SW480 (cell line): Measurements from ENCODE around the gene IRGC.
"Not testable (repeated sequence)": the region's sequence is repeated elsewhere in the genome, so short reads cannot be mapped to it uniquely, and the experiment has no call there.

Experiments used
- DNase-seq: peaks from one replicate; pipeline ENCODE4 v3.0.0-alpha.2; 2016; ENCODE audit warnings: low spot score

IRGC gene

DNA sequence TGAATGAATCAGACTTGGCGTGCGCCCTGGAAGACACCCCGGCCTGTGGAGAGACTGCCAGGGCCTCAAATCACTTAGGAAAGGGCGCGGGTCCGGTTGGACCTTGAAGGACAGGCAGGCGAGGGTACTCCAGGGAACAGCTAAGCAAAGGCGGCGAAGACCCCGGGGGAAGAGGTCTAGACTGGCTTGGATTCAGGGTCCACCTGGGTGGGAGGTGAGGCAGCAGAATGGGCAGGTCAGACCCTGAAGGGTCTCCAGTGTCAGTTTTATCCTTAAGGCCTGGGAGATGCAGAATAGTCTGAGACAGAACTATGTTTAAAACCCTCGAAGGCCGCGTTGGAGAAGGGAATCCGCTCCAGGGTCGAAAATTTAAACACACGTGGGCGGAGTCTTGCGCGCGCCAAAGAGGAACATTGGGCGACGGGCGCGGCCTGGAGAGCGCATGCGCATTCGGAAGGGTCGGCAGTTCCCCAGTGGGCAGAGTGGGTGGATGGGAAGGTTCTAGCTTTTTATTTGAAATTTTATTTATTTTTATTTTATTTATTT is 39.5 kb downstream of the IRGC start:
- DNase-seq: peak; percentile 87

DNA sequence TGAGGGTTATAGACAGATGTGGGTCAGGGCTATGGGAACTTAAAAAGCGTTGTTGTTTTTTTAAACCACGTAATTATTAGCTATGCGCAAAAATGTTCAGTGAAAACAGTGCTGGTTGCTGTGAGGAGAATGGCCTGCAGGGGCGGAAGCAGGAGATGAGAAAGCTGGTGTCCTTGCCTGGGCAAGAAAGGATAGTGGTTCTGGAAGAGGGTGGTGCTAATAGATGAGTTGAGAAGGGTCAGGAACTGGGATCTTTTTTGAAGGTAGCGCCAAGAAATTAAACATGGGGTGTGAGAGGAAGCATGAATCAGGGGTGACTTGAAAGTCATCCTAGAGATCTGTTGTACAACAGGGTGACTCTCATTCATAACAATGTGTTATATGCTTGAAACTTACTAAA is 43.6 kb downstream of the IRGC start:
- DNase-seq: peak; percentile 74

DNA sequence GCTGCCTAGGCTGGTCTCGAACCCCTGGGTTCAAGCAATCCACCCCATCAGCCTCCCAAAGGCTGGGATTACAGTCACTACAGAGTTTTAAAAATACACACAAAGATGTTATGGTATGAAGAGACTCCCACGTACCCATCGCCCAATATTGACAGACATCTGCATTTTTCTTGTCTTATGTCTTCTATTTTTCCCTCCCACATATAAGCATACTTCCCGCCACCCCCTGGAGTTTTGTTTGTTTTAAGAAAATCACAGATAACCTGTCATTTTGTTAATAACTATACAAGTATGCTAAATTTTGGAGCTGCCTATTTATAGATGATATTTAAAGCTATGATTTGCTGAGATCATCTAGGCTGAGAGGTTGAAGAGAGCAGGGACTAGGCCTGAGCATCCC is 45.1 kb downstream of the IRGC start:
- DNase-seq: no peak

DNA sequence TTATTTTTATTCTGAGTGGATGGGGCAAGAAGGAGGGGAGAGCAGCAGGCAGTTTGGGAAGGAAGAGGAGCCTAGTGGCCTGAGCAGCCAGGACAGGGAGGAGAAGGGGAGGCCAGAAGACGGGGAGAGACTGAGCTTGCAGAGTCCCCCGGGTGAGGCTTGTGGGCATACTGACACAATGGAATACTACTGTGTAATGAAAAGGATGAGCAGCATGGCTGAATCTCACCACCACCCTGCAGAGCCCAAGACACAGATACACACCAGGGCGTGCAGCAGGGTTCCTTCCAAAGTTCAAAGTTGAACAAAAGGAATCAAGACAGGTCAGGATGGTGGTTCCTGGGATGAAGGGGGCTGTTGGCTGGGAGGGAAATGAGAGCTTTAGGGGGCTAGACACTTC is 46.9 kb downstream of the IRGC start:
- no peak for DNase-seq

DNA sequence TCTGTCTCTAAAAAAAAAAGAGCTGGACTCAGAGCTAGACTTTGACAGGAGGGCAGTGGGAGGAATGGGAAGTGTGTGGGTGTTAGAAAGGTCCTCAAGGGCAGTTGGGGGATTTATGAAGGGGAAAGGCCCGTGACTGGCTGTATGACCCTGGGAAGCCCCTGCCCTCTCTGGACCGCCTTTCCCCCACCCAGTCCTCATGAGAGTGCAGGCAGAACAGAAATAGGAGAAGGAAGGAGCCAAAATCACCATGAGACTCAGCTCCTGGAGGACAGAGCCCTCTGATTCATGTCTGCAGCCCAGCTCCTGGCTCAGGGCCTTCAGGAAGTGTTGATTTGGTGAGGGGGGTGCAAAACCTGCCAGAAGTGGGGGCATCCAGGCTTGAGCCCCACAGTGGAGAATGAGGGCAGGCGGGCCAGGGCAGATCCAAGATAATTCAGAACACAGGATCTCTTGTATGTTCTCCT is 47.6 kb downstream of the IRGC start:
- DNase-seq: no peak

DNA sequence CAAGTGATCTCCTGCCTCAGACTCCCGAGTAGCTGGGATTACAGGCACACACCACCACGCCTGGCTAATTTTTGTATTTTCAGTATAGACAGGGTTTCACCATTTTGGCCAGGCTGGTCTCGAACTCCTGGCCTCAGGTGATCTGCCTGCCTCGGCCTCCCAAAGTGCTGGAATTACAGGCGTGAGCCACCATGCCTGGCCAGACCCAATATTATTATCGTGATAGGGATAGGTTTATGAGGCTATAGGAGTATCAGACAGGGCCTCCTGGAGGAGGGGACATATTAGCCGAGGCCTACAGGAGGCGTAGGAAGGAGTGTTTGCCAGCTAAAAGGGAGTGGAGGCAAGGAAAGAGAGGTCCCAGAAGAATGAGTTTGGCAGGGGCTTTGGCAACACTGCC is 48.8 kb downstream of the IRGC start:
- DNase-seq: not testable (repeated sequence)

DNA sequence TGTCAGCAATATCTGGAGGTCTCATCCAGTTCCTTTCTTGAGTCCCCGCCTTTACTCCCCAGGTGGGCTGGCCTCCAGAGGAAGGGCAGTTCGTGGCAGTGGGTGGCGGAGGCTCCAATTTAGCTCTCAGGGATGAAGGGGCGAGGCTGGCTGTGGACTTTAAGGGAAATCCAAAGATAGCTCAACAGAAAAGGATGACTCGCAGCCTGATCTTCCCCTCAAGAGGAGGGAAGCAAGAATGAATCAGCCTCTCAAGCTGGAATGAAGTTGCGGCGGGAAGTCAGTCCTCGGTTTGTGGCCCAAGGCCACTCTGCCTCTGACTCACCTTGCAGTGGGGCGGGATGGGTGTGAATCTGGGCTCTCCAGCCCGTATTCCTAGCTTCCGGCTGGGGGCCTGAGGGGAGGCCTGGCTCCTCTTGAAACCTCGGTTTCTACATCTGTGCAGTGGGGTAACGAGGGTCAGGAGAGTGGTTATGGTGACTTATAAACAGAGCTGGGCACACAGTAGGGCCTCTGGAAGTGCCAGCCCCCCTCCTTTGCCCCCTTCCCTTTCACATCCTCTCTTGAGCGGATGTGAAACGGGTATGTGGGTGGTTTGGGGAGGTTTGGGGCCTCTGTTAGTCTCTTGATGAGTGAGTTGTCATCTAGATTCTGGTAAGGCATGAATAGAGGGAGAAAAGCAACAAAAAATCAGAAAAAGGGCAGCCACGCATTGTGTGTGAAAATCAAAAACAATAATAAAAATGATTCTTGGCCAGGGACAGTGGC is 49.4 kb downstream of the IRGC start:
- peak; percentile 93 for DNase-seq

DNA sequence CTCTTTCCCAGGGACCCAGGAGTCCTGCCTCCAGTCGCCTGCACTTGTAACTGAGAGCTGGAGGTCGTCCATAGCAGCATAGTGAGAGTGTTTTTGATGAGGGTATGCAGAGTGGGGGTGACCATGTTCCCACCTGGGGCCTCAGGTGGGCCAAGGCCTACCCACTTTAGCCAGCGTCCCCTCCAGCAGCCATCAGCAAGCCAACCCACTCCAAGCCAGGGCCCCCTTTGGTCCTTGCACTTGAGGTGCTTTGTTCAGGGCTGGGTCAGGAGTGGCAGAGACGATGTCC is 50.8 kb downstream of the IRGC start:
- no peak for DNase-seq

DNA sequence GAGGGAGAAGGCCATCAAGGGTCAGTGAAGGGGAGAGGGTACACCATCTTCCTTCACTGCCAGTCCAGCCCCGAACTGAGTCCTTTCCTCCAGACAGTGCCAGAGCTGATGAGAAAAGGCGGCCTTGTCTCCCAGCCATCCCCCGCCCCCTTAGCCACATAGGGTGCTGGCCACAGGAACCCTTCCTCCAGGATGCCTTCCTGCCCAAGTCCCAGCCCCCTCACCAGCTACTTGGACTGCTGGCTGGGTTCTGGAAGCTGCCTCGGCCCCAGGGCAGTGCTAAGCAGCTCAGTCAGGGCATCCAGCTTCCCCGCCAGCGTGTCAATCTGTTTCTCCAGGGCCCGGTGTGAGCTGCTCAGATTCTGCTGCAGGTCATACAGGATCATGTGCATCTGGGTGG is 51.4 kb downstream of the IRGC start:
- no peak for DNase-seq

DNA sequence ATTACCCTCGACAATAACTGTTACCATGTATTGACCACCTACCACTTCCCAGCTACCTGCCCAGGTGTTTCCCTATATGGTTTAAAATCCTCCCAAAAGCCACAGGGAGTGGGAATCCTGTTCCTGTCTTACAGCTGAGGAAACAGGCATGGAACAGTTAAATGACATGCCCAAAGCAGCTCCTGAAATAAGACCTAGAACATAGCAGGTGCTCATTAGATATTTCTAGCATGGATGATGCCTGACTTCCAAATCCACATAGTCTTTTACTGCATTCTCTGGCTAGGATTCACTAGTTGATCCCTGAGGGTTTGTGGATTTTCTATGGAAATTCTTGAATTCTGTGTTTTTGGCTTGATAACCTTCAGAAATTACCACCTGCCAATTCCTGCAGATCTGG is 51.9 kb downstream of the IRGC start:
- DNase-seq: no peak

DNA sequence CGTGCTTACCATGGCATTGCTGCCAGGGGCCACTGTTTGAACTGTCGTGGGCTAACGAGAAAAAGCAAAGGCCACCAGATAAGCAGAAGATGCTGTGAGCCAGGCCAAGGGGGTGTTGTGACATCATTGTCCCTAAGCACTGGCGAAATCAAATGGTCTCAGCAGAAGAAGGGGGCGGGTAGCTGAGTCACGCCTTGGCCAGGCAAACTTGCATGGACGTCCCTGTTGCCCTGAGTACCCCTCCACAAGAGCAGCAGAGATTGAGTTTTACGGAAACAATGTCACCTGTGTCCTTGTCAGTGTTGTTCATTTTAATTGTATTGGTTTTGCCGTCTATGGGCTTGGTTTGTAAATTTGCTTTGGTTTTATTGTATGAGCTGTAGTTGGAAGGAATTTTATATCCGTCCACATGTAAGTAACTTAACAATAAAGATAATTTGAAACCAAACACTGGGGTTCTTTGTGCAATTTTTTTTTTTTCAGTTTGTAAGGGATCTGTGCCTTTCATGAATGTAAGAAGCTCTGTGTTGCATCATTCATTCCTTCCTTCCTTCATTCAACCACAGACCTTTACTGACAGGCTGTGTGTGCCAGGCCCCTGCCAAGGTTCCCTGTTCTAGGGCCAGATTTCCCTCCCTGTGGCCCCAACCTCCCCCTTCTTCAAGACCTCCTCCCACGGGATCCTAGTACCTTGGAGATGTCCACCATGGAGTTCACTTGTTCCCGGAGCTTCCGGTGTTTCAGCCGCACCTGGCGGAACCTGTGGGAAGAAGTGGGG is 52.6 kb downstream of the IRGC start:
- no peak for DNase-seq

DNA sequence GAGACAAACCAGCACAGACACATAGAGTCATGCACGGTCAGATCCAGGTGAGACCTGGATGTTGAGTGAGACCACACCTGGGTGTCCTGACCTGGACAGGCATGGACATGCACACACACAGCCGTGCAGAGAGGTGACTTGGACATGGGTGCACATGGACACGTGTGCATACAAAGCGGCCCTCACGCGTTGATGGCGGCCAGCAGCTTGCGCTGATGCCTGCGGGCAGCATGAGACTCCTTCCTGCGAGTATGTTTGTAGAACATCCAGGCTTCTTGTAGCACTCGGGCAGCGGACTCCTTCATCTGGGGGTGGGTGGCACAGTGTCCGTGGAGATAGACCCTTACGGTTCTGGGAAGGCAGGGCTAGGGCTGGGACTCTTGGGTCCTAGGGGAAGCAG is 53.4 kb downstream of the IRGC start:
- DNase-seq: no peak
